ENCODE data around the gene ALG2. TPM values are rescaled to one million over a fixed set of nuclear protein-coding genes. Genes with fewer than 3 reads are reported as not detected.
A peak's percentile ranks its signal among the peaks of the same experiment; 100 is the strongest.

Gene ALG2, protein sequence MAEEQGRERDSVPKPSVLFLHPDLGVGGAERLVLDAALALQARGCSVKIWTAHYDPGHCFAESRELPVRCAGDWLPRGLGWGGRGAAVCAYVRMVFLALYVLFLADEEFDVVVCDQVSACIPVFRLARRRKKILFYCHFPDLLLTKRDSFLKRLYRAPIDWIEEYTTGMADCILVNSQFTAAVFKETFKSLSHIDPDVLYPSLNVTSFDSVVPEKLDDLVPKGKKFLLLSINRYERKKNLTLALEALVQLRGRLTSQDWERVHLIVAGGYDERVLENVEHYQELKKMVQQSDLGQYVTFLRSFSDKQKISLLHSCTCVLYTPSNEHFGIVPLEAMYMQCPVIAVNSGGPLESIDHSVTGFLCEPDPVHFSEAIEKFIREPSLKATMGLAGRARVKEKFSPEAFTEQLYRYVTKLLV
- 41.3 and 43.0 TPM in 2 replicates for total RNA-seq (2014; rRNA removed; shearing (Covaris generic))

DNA sequence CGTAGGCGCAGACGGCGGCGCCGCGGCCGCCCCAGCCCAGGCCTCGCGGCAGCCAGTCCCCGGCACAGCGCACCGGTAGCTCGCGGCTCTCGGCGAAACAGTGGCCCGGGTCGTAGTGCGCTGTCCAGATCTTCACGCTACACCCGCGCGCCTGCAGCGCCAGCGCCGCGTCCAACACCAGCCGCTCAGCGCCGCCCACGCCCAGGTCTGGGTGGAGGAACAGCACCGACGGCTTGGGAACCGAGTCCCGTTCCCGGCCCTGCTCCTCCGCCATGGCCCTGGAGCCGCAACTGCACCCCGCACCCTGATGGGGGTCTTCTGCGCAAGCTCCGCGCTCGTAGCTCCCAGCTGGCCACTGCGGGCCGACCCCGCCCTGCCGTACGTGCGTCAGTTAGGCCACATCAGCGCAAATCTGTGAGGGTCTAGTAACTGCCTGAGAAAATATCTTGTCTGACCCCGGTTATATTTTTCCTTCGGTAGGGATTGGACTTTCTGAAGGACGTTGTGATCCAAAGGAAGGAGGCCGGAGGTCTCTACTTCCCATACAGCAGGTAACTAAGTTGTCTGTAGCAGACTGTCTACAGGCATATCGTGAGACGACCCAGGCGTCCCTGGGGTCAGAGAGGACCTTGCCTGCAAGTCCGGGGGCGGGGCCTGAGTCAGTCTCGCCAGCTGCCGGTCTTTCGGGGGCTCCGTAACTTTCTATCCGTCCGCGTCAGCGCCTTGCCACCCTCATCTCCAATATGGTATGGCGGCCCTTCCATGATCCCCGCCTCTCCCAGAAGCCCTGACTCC is at the start of gene ALG2, which contains the start of gene SEC61B:
Gene ALG2, minus strand, starts transcription at position 322 of the 795 bp plus-strand sequence. Its CDS starts 48 bp downstream, at position 274.
Gene SEC61B, plus strand, starts transcription at position 662 of the 795 bp plus-strand sequence. Its CDS starts 82 bp downstream, at position 744.
- DNase-seq (ENCODE audit: low spot score): peak; percentile 91

DNA sequence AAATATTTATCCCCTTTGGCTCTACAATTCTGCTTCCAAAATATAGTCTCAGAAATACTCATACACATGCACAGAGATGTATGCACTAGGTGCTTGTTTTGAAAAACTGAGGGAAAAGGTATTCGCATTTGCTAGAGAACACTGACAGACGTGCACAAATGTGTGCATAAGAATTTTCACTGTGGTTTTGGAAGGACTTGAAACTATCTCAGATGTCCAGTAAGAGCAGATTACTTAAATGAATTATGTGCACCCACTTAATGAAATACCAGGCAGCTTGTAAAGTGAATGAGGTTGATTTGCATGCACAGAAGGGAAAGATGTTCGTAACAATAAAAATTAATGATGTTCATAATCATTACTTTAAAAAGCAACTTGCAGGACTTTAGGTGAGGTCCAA is 48.7 kb upstream of the ALG2 start:
- no peak for DNase-seq (ENCODE audit: low spot score)

DNA sequence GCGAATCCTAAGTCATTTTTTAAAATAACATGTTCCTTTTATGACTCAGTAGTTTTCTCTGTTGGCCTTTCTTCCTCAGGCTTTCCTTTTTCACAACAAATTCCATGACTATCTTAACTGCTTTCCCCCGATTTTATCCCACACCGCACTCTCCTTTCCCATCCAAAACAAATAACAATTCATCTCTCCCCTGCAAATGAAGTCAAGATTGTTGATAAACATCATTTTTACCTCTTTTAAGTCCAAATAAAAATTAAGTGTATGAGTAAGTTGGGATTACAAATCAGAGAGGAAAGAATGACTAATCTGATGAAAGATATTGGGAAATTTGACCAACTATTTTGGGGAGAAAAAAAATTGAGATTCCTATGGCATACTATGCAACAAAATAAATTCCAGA is 47.7 kb upstream of the ALG2 start:
- no peak for DNase-seq (ENCODE audit: low spot score)

DNA sequence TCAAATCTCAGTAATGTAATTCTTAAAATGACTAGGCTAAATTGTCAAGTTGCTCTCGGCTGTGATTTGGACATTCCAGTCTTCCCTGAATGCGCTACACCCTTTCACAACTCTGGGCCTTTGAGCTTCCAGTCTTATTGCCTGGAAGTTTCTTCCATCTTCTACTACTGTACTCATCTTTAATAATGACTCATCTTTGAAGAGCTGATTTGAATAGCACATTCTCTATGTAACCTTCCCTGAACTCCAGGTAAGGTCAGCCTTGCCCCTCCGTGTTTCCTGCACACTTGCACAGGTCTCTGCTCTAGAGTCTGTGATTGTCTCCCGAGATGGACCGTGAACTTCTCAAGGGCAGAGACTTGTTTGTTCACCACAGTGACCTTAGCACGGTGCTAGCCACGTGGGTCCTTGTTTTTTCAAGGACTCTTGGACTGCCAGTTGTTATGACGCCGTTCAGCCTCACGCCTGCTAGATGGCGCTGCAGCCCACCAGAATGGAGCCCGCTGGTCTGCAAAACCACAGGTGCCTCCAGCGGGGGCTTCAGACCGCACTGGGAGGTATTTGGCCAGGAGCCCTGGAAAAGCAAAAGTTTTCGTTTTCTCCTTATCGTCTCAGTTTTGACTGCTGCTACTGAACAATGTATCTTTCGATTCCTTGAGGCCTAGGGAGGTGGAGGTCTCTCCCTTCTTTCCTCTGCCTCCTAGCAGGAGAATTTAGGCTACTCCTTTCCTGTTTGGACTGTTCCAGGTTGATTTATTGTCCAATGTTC is 44.7 kb upstream of the ALG2 start:
- DNase-seq (ENCODE audit: low spot score): peak; percentile 35

DNA sequence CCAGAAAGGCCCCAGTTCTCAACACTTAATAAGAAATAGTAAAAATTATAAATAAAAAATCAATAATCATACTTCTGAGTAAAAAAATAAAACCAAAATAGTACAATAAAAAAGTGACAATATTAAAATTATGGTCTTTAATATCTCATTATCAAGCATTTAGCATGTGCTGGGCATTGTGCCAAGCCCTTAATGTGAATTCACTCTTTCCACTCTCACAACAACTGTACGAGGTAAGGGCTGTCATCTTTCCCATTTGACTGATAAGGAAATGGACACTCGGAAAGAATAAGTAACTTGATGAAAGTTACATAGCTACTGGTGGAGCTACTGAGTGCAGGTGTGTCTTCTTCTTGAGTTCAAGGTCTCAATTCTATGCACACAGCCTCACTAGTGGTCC is 43.9 kb upstream of the ALG2 start:
- DNase-seq (ENCODE audit: low spot score): no peak

DNA sequence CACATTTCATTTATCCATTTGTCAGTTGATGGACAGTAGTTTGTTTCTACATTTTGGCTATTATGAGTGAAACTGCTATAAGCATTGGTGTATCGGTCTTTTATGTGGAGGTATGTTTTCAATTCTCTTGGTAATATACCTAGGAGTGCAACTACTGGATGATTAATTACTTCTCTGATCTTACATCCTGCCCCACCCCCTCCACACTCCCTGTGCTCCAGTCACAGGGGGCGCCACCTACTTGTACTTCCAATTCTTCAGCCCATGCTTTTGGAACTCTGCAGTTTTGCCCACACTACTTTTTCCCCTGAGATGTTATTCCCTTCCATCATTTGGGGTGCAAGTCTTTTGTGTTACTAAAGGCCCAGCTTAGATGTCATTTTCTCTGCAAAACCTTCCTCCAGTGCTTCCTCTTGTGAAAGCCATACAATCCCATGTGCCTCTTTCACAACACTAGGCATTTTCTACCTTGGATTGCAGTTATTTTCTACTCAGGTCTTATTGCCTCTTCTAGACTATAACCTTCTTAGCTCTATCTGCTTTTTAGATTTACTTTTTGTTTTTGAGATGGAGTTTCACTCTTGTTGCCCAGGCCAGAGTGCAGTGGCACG is 42.4 kb upstream of the ALG2 start:
- peak; percentile 19 for DNase-seq (ENCODE audit: low spot score)

DNA sequence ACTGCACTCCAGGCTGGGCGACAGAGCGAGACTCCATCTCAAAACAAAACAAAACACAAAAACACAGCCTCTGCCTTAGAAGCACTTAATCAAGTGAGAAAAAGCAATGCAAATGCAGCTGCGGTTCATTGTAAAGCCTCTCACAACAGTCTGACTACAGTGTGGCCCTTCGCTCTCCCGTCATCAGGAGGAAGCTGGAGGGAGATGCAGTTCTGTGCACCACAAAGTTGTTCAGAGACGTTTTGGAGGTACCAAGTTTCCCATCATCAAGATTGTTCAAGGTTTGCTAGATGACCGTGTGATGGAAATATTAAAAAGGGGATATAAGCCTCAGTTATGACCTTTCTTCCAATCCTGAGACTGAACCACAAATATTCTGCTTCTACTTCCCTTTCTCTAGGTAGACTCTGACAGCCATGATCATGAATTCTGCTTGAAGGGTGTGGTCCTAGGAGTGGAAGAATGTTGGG is 41.2 kb upstream of the ALG2 start:
- DNase-seq (ENCODE audit: low spot score): no peak

DNA sequence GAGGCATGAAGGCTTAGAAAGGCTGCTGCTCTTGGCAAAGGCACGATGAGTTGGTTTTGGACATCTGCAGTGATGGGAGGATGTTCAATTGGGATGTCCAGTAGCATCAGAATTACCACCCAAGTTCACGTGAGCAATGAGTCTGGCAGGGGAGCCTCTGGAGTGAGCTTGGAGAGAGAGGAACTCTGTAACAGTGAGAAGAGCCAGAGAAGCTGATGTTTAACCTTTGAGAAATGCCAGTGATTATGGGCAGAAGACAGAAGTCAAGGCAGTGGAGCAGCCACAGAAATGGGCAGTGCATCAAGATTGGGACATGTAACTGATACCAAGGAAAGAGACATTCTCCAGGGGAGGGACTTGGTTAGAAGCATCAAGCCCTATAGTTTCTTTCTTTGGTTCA is 40.2 kb upstream of the ALG2 start:
- no peak for DNase-seq (ENCODE audit: low spot score)

DNA sequence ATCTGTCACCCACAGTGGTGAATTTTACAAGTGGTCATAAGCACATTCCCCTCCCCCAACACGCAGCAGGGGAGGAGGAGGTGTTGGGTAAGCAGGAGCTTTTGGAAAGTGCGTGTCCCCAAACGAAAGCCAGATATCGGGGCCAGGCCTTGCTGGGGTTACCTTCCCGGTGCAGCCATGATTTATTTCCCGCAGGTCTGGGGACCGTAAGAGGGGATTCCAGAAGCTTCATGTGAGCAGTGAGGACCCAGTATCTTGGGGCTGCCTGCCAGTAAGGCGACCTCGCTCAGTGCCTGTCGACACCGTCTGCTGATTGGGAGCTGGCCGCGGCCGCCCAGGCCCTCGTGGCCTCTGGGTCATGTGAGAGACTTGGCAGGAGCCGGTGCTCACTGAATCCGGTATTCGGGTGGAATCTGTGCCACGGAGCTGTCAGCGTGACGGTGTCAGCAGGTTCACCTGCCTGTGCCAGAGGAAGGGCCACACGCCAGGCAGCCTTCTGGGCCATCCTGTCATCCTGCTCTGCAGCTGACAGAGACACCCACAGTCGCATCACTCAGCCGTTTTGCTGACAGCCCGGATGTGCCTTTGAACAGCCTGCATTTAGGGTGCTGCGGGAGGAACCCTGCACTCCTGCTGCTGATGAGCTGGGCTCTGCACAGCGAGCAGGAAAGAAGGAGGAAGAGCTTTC is 37.6 kb upstream of the ALG2 start:
- DNase-seq (ENCODE audit: low spot score): no peak

DNA sequence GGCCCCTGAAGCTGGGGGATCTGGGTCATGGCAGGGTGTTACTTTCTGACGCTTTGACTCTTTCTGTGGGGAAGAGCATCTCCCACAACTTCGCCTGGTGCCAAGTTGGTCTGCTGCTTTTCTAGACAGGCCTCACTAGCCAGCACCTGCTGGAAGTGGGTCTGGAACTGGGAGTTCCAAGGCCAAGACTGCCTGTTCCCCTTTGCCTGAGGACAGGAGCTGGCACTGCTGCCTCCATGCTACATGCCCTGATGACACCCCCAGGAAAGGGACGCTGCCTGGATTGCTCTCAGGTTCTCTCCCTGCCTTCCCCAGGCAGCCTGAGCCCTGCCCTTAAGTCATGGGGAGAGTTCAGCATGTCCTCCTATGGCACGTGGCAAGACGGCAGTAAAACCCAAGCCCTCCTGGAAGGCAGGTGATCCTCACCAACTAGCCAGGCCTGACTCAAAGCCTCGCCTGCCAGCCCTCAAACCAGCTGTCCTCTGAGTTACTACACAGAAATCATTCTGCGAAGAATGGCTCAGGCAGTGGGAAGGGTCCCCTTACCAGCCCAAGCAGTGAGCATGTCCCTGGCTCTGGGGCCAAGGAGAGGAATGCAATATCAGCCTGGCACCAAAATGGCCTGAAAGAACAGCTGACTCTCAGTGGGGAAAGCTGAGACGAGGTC is 36.1 kb upstream of the ALG2 start:
- no peak for DNase-seq (ENCODE audit: low spot score)

DNA sequence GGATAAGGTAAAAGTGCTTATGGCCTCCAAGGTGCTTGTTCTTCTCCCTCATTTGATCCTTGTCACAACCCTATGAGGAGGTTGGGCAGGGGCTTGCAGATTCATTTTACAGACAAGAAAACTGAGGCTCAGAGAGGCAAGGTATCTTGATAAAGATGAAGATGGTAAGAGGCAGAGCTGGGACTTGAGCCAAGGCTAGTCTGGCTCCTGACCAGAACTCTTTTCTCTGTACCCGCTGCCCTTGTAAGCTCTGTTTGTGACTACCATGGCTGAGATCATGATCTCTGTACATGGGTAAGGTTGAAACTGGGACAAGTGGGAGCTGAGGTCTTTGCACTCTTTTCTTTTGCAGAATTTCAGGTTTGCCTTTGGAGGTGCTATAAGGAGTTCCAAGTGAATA is 33.9 kb upstream of the ALG2 start:
- DNase-seq (ENCODE audit: low spot score): no peak

DNA sequence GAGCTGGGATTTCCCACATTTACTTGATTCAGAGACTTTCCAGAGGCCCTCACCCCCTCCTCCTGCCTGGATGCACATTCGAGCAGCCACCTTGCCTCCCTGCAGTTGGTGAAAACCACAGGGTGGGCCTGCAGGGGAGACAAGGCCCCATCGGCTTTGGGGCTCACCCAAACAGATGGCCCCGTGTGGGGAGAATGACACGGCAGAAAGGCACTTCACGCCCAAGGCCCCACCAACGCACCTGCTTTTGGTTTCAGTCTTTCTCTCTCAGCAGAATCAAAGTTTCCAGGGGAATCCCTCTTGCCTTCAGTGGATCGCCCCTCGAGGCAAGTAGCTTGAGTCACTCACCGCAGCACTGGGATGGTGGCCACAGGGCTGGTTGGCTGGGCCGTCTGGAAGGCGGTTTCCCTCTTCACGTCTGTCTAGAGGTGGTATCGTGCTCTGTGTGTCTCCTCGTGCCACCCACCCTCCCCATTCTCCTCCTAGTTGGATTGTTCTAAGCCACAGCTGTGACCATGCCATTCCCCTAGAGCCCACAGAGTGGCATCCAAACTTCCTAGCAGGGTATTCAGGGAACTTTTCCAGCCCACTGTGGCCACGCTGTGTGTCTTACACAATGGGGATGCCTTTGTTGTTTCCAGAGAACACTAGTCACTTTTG is 32.2 kb upstream of the ALG2 start:
- no peak for DNase-seq (ENCODE audit: low spot score)

DNA sequence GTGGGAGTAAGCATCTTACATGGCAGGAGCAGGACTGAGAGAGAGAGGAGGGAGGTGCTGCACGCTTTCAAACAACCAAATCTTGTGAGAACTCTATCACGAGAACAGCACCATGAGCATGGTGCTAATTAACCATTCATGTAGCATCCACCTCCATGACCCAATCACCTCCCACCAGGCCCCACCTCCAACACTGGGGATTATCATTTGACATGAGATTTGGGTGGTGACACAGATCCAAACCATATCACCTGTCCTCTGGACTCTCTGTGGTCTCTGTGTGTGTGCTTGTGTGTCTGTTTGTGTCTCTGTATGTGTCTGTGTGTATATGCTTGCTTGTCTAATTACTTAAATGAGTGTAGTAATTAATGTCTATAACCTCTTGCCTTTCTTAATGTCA is 31.4 kb upstream of the ALG2 start:
- no peak for DNase-seq (ENCODE audit: low spot score)

DNA sequence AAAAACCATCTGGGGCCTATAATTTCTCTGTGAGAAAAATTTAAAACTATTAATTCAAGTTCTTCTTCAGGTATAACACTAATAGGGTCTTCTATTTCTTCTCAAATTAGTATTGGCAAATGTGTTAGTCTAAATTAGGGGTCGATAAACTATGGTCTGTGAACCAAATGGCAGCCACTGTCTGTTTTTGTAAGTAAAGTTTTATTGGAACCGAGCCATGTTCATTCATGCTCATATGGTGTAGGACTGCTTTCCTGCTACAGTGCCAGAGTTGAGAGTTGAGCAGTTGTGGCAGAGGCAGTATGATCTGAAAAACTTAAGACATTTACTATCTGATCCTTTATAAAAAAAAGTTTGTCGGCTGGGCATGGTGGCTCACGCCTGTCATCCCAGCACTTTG is 29.4 kb upstream of the ALG2 start:
- DNase-seq (ENCODE audit: low spot score): no peak

DNA sequence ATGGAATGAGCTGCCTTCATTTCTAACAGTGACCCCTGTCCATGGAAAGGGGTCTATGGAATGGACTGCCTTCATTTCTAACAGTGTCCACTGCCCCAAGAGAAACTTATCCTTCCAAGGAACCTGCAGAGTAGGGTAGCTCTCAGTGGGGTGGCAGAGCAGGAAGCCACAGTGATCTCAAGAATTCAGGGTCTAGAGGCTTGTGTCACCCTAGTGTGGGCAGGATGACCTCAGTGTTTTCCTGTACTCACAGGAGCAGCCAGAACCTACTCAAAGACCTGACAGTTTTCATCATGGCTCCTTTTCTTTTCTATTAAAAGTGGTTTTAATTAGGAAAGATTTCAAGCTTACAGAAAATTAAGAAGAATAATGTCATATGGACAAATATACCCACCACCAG is 27.9 kb upstream of the ALG2 start:
- no peak for DNase-seq (ENCODE audit: low spot score)

DNA sequence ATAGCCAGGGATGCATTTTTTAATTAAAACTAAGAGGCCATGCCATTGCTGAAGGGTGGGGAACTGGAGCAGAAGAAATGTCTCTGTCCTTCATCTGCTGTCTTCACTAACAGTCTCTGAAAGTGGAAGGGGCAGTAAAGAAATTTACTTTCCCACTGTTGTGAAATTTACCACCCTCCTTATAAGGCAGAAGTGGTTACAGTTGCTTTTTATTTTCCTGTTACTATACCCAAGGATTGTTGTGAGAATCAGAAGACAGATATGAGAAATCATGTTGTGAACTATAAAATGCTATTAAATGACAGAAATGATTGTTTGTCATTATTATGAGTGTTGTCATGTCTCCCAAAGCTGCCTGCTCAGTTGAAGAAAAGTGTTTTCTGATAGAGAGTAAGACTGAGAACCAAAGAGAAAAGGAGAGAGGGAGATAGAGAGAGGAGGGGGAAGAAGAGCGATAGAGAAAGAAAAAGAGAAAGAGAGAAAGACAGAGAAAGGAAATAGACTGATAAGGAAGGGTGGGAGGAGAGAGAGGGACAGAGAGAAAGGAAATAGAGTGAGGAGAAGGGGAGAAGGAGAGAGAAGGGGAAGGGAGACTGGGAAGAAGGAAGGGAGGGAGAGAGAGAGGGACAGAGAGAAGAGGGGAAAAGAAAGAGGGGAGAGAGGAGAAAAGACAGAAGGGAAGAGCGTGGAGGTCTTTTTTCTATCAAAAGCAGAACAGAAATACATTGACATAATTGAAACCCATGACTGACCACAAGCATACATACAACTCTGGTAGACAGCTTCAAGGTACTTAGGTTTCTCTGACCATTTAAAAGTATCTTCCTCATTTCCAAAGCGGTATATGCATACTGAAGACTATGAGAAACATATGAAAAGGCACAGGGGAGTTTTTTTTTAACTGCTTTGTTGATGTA is 22.9 kb upstream of the ALG2 start:
- no peak for DNase-seq (ENCODE audit: low spot score)

DNA sequence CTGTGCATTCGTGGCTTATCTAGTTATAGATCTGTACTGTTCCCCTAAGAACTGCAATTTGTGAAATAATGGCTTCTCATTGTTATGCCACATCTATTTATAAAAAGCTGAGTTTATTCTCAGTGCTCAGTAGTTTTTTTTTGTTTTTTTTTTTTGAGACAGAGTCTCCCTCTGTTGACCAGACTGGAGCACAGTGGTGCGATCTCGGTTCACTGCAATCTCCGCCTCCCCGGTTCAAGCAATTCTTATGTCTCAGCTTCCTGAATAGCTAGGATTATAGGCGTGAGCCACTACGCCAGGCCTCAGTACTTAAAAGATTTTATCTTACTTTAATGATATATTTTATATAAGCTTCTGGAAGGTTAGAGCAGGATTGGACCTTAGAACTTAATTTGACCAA is 19.4 kb upstream of the ALG2 start:
- DNase-seq (ENCODE audit: low spot score): no peak

DNA sequence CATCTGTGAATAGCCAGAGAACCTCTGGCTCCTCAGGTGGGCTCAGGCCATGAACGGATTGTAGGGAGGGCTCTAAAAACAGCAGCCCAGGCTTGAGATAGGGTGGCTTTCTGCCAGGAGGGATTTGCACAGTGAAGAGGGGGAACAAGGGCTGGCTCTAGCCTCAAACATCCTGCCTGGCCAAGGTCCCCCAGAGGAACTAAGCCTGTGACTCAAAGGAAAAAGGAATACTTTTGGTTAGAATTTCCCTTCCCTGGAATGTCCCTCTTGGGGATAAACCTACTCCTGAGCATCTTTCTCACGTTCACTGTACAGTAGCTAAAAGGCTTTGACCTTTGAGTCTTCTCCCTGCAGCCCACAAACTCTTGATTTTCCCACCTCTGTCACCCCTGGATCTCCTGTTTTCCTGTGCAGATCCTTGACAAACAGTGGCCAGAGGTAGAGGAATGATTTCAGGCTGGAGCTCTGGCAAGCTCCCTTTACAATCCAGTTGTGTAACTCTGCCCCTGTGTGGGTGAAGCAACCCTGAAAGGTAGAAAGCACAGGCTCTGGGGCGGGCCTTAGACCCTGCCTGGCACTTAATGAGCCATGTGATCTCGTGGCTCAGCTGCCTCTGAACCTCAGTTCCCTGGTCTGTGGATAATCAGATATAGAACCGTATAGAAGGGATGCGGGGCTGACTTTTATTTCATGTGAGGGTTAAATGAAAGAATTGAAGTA is 17.8 kb upstream of the ALG2 start:
- no peak for DNase-seq (ENCODE audit: low spot score)

All from HT-29 (cell line).